ENCODE results near the gene COG3. TPM values are rescaled to one million over a fixed set of nuclear protein-coding genes. Genes with fewer than 3 reads are reported as not detected.

Gene COG3
- total RNA-seq, 1 experiment from 2014 or later: 17.6 TPM

DNA sequence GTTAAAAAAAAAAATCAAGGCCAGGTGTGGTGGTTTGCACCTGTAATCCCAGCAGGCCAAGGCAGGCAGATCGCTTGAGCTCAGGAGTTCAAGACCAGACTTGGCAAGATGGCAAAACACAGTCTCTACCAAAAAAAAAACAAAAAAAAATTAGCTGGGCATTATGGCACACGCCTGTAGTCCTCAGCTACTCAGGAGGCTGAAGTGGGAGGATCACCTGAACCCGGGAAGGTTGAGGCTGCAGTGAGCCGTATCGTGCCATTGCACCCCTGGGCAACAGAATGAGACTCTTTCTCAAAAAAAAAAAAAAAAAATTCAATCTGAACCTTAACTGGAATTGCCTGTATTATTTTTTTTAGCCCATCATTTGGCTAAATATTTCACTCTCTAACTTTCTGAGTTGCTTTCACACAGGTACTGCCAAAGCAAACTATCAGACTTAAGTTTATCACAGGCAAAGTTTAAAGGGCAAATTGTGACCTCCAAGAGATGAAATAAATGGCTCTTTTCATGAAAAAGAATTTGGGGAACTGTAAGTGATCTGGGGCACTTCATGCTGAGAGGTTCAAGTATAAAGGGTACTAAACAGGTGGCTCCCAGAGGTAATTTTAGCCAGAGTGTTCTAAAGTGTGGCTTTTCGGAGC, 31.9 kb upstream of the COG3 start:
- H3K79me2 ChIP-seq (ENCODE audit: insufficient read depth, low read length): no peaks in the 10 kb centered on the region
- ATAC-seq (no peak), DNase-seq (ENCODE audit: low read depth, low spot score) (no peak)
- BruUV-seq (replicated peaks): no TSS peak
- POLR2A ChIA-PET: no interaction called here
- H3K4me1 ChIP-seq (ENCODE audit: control insufficient read depth in 1 of 2, insufficient read depth in 2 of 2, low read length in 2 of 2): no peaks in the 10 kb centered on the region
- H3K4me3 ChIP-seq (replicated peaks in 1 of 2; ENCODE audit: low read depth in 1 of 2, low read length in 2 of 2): no peak overlapping the region
- CTCF ChIA-PET: no interaction called here
- H4K20me1 ChIP-seq (ENCODE audit: insufficient read depth): no peaks in the 10 kb centered on the region
- RAD21 ChIA-PET (ENCODE audit: low non-redundant PET in 1 of 2, low total read pairs in 2 of 2, uncharacterized antibody in 2 of 2, unreplicated experiment in 2 of 2): interaction anchor here in 1 of 2 experiments (0.6 kb wide), 1 partner anchor 14 kb away, joined by 3 read pairs; the partner anchor contains the start of gene SLC25A30
- H3K27ac ChIP-seq (ENCODE audit: low read depth, low read length): no peak overlapping the region
- no peak overlapping the region for H3K4me2 ChIP-seq (ENCODE audit: low read length)
- H3K9me2 ChIP-seq (ENCODE audit: insufficient read depth): no peaks in the 10 kb centered on the region
- intact Hi-C loops (cut with micrococcal nuclease): no loop called here
- no peak for TF ChIP-seq SP1 (IDR thresholded peaks at IDR 0.05; ENCODE audit: low read depth)
- TF ChIP-seq, protein P1, sequence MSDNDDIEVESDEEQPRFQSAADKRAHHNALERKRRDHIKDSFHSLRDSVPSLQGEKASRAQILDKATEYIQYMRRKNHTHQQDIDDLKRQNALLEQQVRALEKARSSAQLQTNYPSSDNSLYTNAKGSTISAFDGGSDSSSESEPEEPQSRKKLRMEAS (IDR thresholded peaks at IDR 0.05): no peak
- TF ChIP-seq, protein P2, sequence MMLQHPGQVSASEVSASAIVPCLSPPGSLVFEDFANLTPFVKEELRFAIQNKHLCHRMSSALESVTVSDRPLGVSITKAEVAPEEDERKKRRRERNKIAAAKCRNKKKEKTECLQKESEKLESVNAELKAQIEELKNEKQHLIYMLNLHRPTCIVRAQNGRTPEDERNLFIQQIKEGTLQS (IDR thresholded peaks at IDR 0.05): no peak
- TF ChIP-seq EZH2phosphoT487 (IDR thresholded peaks at IDR 0.05; ENCODE audit: borderline replicate concordance): no peak
- TF ChIP-seq SRF (IDR thresholded peaks at IDR 0.05; ENCODE audit: low read depth): no peak
- TF ChIP-seq CEBPB (IDR thresholded peaks at IDR 0.05; ENCODE audit: low read depth): no peak
- no peak for TF ChIP-seq EZH2 (IDR thresholded peaks at IDR 0.05)
- TF ChIP-seq FOSL1 (IDR thresholded peaks at IDR 0.05; ENCODE audit: low read depth): no peak
- TF ChIP-seq POLR2A (IDR thresholded peaks at IDR 0.05; ENCODE audit: borderline replicate concordance, extremely low read depth, insufficient read depth, insufficient read length): no peak
- TF ChIP-seq CBX3 (IDR thresholded peaks at IDR 0.05; ENCODE audit: low read depth): no peak
- H3K9ac ChIP-seq (ENCODE audit: low read length): no peak overlapping the region
- no peaks in the 10 kb centered on the region for H3K36me3 ChIP-seq (ENCODE audit: control insufficient read depth in 1 of 2, insufficient read depth in 2 of 2, low read length in 2 of 2)
- H3K27me3 ChIP-seq (ENCODE audit: insufficient read depth, low read length): no peaks in the 10 kb centered on the region
- H2AFZ ChIP-seq (ENCODE audit: low read depth, low read length, poor library complexity, severe bottlenecking): no peak overlapping the region
- H3K9me3 ChIP-seq (ENCODE audit: control insufficient read depth in 1 of 2, insufficient read depth in 1 of 2, low read depth in 1 of 2, low read length in 2 of 2): no peaks in the 10 kb centered on the region

GRCh38 chr13:45433381-45433790, 31.4 kb upstream of the COG3 start:
- no peak for ATAC-seq
- CTCF ChIA-PET: no interaction called here
- Histone ChIP-seq H3K9me2 (ENCODE audit: insufficient read depth) (no peaks in the 10 kb centered on the region), H2AFZ (ENCODE audit: low read depth, low read length, poor library complexity, severe bottlenecking) (no peak overlapping the region), H3K4me1 (ENCODE audit: control insufficient read depth in 1 of 2, insufficient read depth in 2 of 2, low read length in 2 of 2) (no peaks in the 10 kb centered on the region), H3K79me2 (ENCODE audit: insufficient read depth, low read length) (no peaks in the 10 kb centered on the region), H4K20me1 (ENCODE audit: insufficient read depth) (no peaks in the 10 kb centered on the region), H3K9me3 (ENCODE audit: control insufficient read depth in 1 of 2, insufficient read depth in 1 of 2, low read depth in 1 of 2, low read length in 2 of 2) (no peaks in the 10 kb centered on the region), H3K36me3 (ENCODE audit: control insufficient read depth in 1 of 2, insufficient read depth in 2 of 2, low read length in 2 of 2) (no peaks in the 10 kb centered on the region), H3K27ac (ENCODE audit: low read depth, low read length) (no peak overlapping the region), H3K4me2 (ENCODE audit: low read length) (no peak overlapping the region), H3K4me3 (replicated peaks in 1 of 2; ENCODE audit: low read depth in 1 of 2, low read length in 2 of 2) (no peak overlapping the region), H3K27me3 (ENCODE audit: insufficient read depth, low read length) (no peaks in the 10 kb centered on the region), H3K9ac (ENCODE audit: low read length) (no peak overlapping the region)
- no peak for DNase-seq (ENCODE audit: low read depth, low spot score)
- POLR2A ChIA-PET: no interaction called here
- RAD21 ChIA-PET (ENCODE audit: low non-redundant PET in 1 of 2, low total read pairs in 2 of 2, uncharacterized antibody in 2 of 2, unreplicated experiment in 2 of 2): interaction anchor here in 1 of 2 experiments (0.6 kb wide), 1 partner anchor 15 kb away, joined by 3 read pairs; the partner anchor contains the start of gene SLC25A30
- intact Hi-C loops (cut with micrococcal nuclease): no loop called here
- TF ChIP-seq SRF (IDR thresholded peaks at IDR 0.05; ENCODE audit: low read depth): no peak
- BruUV-seq (replicated peaks): no TSS peak
